ENCODE measurements around the gene ARNT2. TPM values are rescaled to one million over a fixed set of nuclear protein-coding genes. Genes with fewer than 3 reads are reported as not detected.

ARNT2 gene
- total and polyA plus RNA-seq, 4 donors: 2.0 to 12.2 (median 5.5) TPM

- no peak for TF ChIP-seq CTCF (IDR thresholded peaks at IDR 0.05; ENCODE audit: control extremely low read depth, extremely low read depth)
- Histone ChIP-seq H3K9me3 (ENCODE audit: control insufficient read depth in 4 of 4, insufficient read depth in 3 of 4, low read length in 3 of 4) (peaks cover 0 to 10% (median 1%) of the 10 kb centered on the region in 4 donors), H3K36me3 (ENCODE audit: control insufficient read depth in 4 of 4, insufficient read depth in 4 of 4, low read length in 4 of 4) (no peaks in the 10 kb centered on the region), H3K27ac (ENCODE audit: low read depth in 1 of 2, low read length in 1 of 2) (no peak overlapping the region), H3K9ac (ENCODE audit: insufficient read depth in 1 of 2, low read length in 2 of 2) (no peak overlapping the region), H3K4me1 (ENCODE audit: control insufficient read depth in 5 of 5, insufficient read depth in 5 of 5, low read length in 5 of 5) (peaks cover 0 to 20% (median 0%) of the 10 kb centered on the region in 5 donors), H3K4me3 (peak overlapping the region; percentile 4), H3K27me3 (ENCODE audit: control insufficient read depth in 3 of 3, insufficient read depth in 3 of 3, low read length in 2 of 3) (no peaks in the 10 kb centered on the region)
- 90% methylated on average over 3 of the region's 3 CpGs for WGBS, 2 donors
- DNase-seq: no peak
- ATAC-seq (ENCODE audit: insufficient read depth, low FRiP score): no peak
Observed at GRCh38 chr15:80640531-80641121, 236.4 kb downstream of the ARNT2 start.

GRCh38 chr15:80641384-80641783, 237.2 kb downstream of the ARNT2 start:
- H3K4me1 ChIP-seq (ENCODE audit: control insufficient read depth in 5 of 5, insufficient read depth in 5 of 5, low read length in 5 of 5): peaks cover 0 to 13% (median 0%) of the 10 kb centered on the region in 5 donors
- H3K27me3 ChIP-seq (ENCODE audit: control insufficient read depth in 3 of 3, insufficient read depth in 3 of 3, low read length in 2 of 3): no peaks in the 10 kb centered on the region
- no peak overlapping the region for H3K4me3 ChIP-seq
- DNase-seq (peak in 2 of 3 donors; percentile 32 to 44), ATAC-seq (ENCODE audit: insufficient read depth, low FRiP score) (no peak)
- no peak overlapping the region for H3K27ac ChIP-seq (ENCODE audit: low read depth in 1 of 2, low read length in 1 of 2)
- TF ChIP-seq CTCF (IDR thresholded peaks at IDR 0.05; ENCODE audit: control extremely low read depth, extremely low read depth): no peak
- H3K9me3 ChIP-seq (ENCODE audit: control insufficient read depth in 4 of 4, insufficient read depth in 3 of 4, low read length in 3 of 4): peaks cover 0 to 10% (median 1%) of the 10 kb centered on the region in 4 donors
- no peaks in the 10 kb centered on the region for H3K36me3 ChIP-seq (ENCODE audit: control insufficient read depth in 4 of 4, insufficient read depth in 4 of 4, low read length in 4 of 4)
- WGBS, 2 donors: 79 to 88% methylated on average over 7 of the region's 7 CpGs
- H3K9ac ChIP-seq (ENCODE audit: insufficient read depth in 1 of 2, low read length in 2 of 2): no peak overlapping the region

- no peaks in the 10 kb centered on the region for H3K27me3 ChIP-seq (ENCODE audit: control insufficient read depth in 3 of 3, insufficient read depth in 3 of 3, low read length in 2 of 3)
- DNase-seq (no peak), ATAC-seq (ENCODE audit: insufficient read depth, low FRiP score) (no peak)
- no peak overlapping the region for H3K9ac ChIP-seq (ENCODE audit: insufficient read depth in 1 of 2, low read length in 2 of 2)
- no peak for TF ChIP-seq CTCF (IDR thresholded peaks at IDR 0.05; ENCODE audit: control extremely low read depth, extremely low read depth)
- no peaks in the 10 kb centered on the region for H3K36me3 ChIP-seq (ENCODE audit: control insufficient read depth in 4 of 4, insufficient read depth in 4 of 4, low read length in 4 of 4)
- H3K9me3 ChIP-seq (ENCODE audit: control insufficient read depth in 4 of 4, insufficient read depth in 3 of 4, low read length in 3 of 4): peaks cover 0 to 10% (median 1%) of the 10 kb centered on the region in 4 donors
- H3K27ac ChIP-seq (ENCODE audit: low read depth in 1 of 2, low read length in 1 of 2): no peak overlapping the region
- H3K4me1 ChIP-seq (ENCODE audit: control insufficient read depth in 5 of 5, insufficient read depth in 5 of 5, low read length in 5 of 5): peaks cover 0 to 7% (median 0%) of the 10 kb centered on the region in 5 donors
- 24 to 40% methylated on average over 7 of the region's 7 CpGs for WGBS, 2 donors
- no peak overlapping the region for H3K4me3 ChIP-seq
Observed at GRCh38 chr15:80643431-80643951, 239.3 kb downstream of the ARNT2 start.
